Thoracic aorta (tissue), 2 donors: ENCODE results near the gene DOK4. TPM values are rescaled to one million over a fixed set of nuclear protein-coding genes. Genes with fewer than 3 reads are reported as not detected.
A peak's percentile ranks its signal among the peaks of the same experiment; 100 is the strongest.

ENCODE experiments used
- ATAC-seq: fragments of 150-250 bp; one replicate; pipeline ENCODE4 v1.8.0; 2017; ENCODE audit warnings: low read depth; ENCODE audit not compliant: insufficient number of reproducible peaks, low FRiP score
- DNase-seq: peaks from one replicate; pipeline ENCODE4 v3.0.0-alpha.2; 2020; ENCODE audit warnings: low spot score
- H3K27ac ChIP-seq, 2 donors: fragments of 200-600 bp; sonication (generic); 1 replicate in 1 of 2; 2 replicates in 1 of 2; pipeline ENCODE4 v1.5.1; 2016; ENCODE audit warnings: mild to moderate bottlenecking in 2 of 2, moderate library complexity in 2 of 2
- H3K27me3 ChIP-seq: fragments of 200-600 bp; sonication (generic); replicated peaks from 2 replicates; pipeline ENCODE4 v1.6.0; 2016; ENCODE audit warnings: mild to moderate bottlenecking; ENCODE audit not compliant: insufficient read depth
- H3K36me3 ChIP-seq: fragments of 200-600 bp; sonication (generic); one replicate; pipeline ENCODE4 v1.5.1; 2016
- H3K4me1 ChIP-seq, 2 donors: fragments of 200-600 bp; sonication (generic); 1 replicate in 1 of 2; 2 replicates in 1 of 2; pipeline versions ENCODE4 v1.5.1 to v1.6.0; 2016; ENCODE audit warnings: low read depth in 2 of 2, mild to moderate bottlenecking in 1 of 2; ENCODE audit not compliant: control insufficient read depth in 1 of 2
- H3K4me3 ChIP-seq: fragments of 200-600 bp; sonication (generic); 2 replicates; pipeline ENCODE4 v1.5.1; 2016; ENCODE audit warnings: mild to moderate bottlenecking
- H3K9me3 ChIP-seq: fragments of 200-600 bp; sonication (generic); 2 replicates; pipeline ENCODE4 v1.5.1; 2016
- total RNA-seq, 2 donors: library from RNA; depleted of rRNA; stranded (reverse); fragments of >200 nt; gene quantifications; one replicate each; pipeline versions ENCODE4 v1.1.0 to v1.2.3, GENCODE V29; 2016
- TF ChIP-seq, protein P1 (sequence below): fragments of 200-600 bp; sonication (generic); IDR thresholded peaks from one replicate; pipeline ENCODE4 v1.5.1; 2019; ENCODE audit warnings: antibody characterized with exemption

Gene DOK4
- total RNA-seq, 2 donors from 2014 or later: 43.2 to 70.1 TPM

- Histone ChIP-seq H3K4me1 (peaks cover under 1 to 24% of the 10 kb centered on the region in 2 donors), H3K27ac (no peak overlapping the region), H3K9me3 (no peaks in the 10 kb centered on the region), H3K4me3 (no peak overlapping the region), H3K27me3 (no peaks in the 10 kb centered on the region), H3K36me3 (peaks cover 67% of the 10 kb centered on the region)
- ATAC-seq (no peak), DNase-seq (no peak)
- TF ChIP-seq, protein P1, sequence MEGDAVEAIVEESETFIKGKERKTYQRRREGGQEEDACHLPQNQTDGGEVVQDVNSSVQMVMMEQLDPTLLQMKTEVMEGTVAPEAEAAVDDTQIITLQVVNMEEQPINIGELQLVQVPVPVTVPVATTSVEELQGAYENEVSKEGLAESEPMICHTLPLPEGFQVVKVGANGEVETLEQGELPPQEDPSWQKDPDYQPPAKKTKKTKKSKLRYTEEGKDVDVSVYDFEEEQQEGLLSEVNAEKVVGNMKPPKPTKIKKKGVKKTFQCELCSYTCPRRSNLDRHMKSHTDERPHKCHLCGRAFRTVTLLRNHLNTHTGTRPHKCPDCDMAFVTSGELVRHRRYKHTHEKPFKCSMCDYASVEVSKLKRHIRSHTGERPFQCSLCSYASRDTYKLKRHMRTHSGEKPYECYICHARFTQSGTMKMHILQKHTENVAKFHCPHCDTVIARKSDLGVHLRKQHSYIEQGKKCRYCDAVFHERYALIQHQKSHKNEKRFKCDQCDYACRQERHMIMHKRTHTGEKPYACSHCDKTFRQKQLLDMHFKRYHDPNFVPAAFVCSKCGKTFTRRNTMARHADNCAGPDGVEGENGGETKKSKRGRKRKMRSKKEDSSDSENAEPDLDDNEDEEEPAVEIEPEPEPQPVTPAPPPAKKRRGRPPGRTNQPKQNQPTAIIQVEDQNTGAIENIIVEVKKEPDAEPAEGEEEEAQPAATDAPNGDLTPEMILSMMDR: no peak
These were observed 14.2 kb downstream of the DOK4 start for GRCh38 chr16:57471852-57472664.

DNA sequence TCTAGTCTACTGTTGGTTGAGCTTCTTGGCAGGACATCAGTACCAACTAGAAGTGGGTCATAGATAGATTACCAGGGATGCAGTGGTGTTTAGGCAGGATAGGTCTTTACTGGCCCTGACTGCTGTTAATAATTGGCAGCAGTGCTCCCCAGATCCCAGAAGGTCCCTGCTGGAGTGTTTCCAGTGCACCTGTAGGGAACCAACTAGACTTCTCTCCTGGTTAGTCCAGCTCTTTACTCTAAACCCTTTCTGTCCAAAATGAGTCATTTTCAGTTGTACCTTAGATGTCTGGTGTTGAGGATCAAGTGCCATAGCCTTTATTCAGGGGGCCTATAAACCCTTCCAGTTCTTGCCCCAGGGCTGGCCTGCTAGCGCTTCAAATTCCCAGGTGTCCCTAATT is 15.1 kb downstream of the DOK4 start:
- no peaks in the 10 kb centered on the region for H3K27me3 ChIP-seq
- H3K4me1 ChIP-seq: peaks cover 0 to 15% of the 10 kb centered on the region in 2 donors
- H3K36me3 ChIP-seq: peaks cover 71% of the 10 kb centered on the region
- DNase-seq (no peak), ATAC-seq (no peak)
- TF ChIP-seq, protein P1: no peak
- peak overlapping the region in 1 of 2 donors; percentile 30 for H3K27ac ChIP-seq
- no peaks in the 10 kb centered on the region for H3K9me3 ChIP-seq
- H3K4me3 ChIP-seq: no peak overlapping the region

- TF ChIP-seq, protein P1: no peak
- Histone ChIP-seq H3K27me3 (no peaks in the 10 kb centered on the region), H3K9me3 (no peaks in the 10 kb centered on the region), H3K4me1 (peaks cover 0 to 10% of the 10 kb centered on the region in 2 donors), H3K36me3 (peaks cover 76% of the 10 kb centered on the region), H3K27ac (peak overlapping the region in 1 of 2 donors; percentile 30), H3K4me3 (no peak overlapping the region)
- ATAC-seq: no peak
- DNase-seq: no peak
These were observed 15.6 kb downstream of the DOK4 start for GRCh38 chr16:57470711-57471110.

DNA sequence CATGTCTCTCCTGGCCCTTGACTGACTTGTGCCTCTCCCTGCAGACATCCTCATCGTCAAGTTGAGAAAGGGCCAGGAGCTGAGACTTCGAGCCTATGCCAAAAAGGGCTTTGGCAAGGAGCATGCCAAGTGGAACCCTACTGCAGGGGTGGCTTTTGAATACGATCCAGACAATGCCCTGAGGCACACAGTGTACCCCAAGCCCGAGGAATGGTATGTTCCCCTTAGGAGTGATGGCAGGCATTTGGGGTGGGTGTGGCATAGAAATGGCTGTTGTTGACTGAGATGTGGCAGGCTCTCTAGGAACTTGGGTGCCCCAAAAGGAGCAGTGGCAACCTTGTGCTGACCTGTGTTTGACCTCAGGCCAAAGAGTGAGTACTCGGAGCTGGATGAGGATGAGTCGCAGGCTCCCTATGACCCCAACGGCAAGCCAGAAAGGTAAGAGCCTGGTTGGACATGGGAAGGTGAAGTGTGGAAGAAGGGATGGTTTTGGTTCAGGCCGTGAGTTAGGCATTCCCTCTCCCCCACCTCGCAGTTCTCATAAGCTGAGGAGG is 16.3 kb downstream of the DOK4 start:
- H3K4me3 ChIP-seq: no peak overlapping the region
- DNase-seq (no peak), ATAC-seq (no peak)
- TF ChIP-seq, protein P1: no peak
- H3K27ac ChIP-seq: no peak overlapping the region
- H3K27me3 ChIP-seq: no peaks in the 10 kb centered on the region
- no peaks in the 10 kb centered on the region for H3K9me3 ChIP-seq
- H3K4me1 ChIP-seq: peaks cover 0 to 11% of the 10 kb centered on the region in 2 donors
- H3K36me3 ChIP-seq: peaks cover 73% of the 10 kb centered on the region

DNA sequence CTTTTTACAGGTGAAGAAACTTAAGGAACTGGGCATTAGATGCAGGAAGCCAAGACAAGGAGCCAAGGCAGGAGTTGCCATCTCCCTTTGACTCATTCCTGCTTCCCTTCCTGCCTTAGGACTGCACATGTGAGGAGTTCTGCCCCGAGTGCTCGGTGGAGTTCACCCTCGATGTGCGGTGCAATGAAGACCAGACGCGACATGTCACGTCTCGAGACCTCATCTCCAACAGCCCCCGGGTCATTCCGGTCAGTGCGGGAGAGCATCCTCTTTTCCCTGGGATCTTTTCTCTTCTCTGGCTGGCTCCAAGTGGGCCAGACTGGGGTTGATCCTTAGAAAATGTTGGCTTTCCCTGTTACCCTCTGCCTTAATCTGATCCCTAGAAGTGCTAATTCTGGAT is 17.2 kb downstream of the DOK4 start:
- Histone ChIP-seq H3K4me1 (peaks cover 3 to 18% of the 10 kb centered on the region in 2 donors), H3K36me3 (peaks cover 69% of the 10 kb centered on the region), H3K27me3 (no peaks in the 10 kb centered on the region), H3K9me3 (no peaks in the 10 kb centered on the region), H3K27ac (no peak overlapping the region), H3K4me3 (no peak overlapping the region)
- ATAC-seq (no peak), DNase-seq (no peak)
- TF ChIP-seq, protein P1: no peak
